Measurements from ENCODE around the gene CAPN2.
A peak's percentile ranks its signal among the peaks of the same experiment; 100 is the strongest.
"Not testable (repeated sequence)": the region's sequence is repeated elsewhere in the genome, so short reads cannot be mapped to it uniquely, and the experiment has no call there.

Gene CAPN2

GRCh38 chr1:223716302-223716862, 4.0 kb downstream of the CAPN2 start:
- DNase-seq (ENCODE audit: low read depth in 2 of 2) = no peak

- no peak for DNase-seq (ENCODE audit: low read depth in 2 of 2)
Measured at GRCh38 chr1:223717123-223717522, 4.8 kb downstream of the CAPN2 start.

- no peak for DNase-seq (ENCODE audit: low read depth in 2 of 2)
Measured at GRCh38 chr1:223717695-223718363, 5.5 kb downstream of the CAPN2 start.

GRCh38 chr1:223718850-223719249, 6.5 kb downstream of the CAPN2 start:
- no peak for DNase-seq (ENCODE audit: low read depth in 2 of 2)

- DNase-seq (ENCODE audit: low read depth in 2 of 2) = no peak
Measured at GRCh38 chr1:223720971-223721591, 8.7 kb downstream of the CAPN2 start.

- no peak for DNase-seq (ENCODE audit: low read depth in 2 of 2)
Measured at GRCh38 chr1:223721658-223722607, 9.6 kb downstream of the CAPN2 start.

- DNase-seq (ENCODE audit: low read depth in 2 of 2) = no peak
Measured at GRCh38 chr1:223723351-223723904, 11.1 kb downstream of the CAPN2 start.

GRCh38 chr1:223724376-223724775, 12.0 kb downstream of the CAPN2 start:
- DNase-seq (ENCODE audit: low read depth in 2 of 2) = no peak

- DNase-seq (ENCODE audit: low read depth in 2 of 2) = no peak
Measured at GRCh38 chr1:223725578-223725977, 13.2 kb downstream of the CAPN2 start.

- peak; percentile 94 for DNase-seq (ENCODE audit: low read depth in 2 of 2)
Measured at GRCh38 chr1:223726380-223727001, 14.2 kb downstream of the CAPN2 start.

- DNase-seq (ENCODE audit: low read depth in 2 of 2) = no peak
Measured at GRCh38 chr1:223727541-223727940, 15.2 kb downstream of the CAPN2 start.

- no peak for DNase-seq (ENCODE audit: low read depth in 2 of 2)
Measured at GRCh38 chr1:223729906-223730305, 17.6 kb downstream of the CAPN2 start.

- DNase-seq (ENCODE audit: low read depth in 2 of 2) = no peak
Measured at GRCh38 chr1:223730479-223731132, 18.3 kb downstream of the CAPN2 start.

GRCh38 chr1:223731133-223731770, 18.9 kb downstream of the CAPN2 start:
- DNase-seq (ENCODE audit: low read depth in 2 of 2) = no peak

GRCh38 chr1:223732993-223733798, 20.9 kb downstream of the CAPN2 start:
- DNase-seq (ENCODE audit: low read depth in 2 of 2) = no peak

GRCh38 chr1:223733898-223734852, 21.8 kb downstream of the CAPN2 start:
- DNase-seq (ENCODE audit: low read depth in 2 of 2) = no peak

- DNase-seq (ENCODE audit: low read depth in 2 of 2) = not testable (repeated sequence)
Measured at GRCh38 chr1:223736638-223737037, 24.3 kb downstream of the CAPN2 start.

- no peak for DNase-seq (ENCODE audit: low read depth in 2 of 2)
Measured at GRCh38 chr1:223737342-223737741, 25.0 kb downstream of the CAPN2 start.

Data from fibroblast of skin of left quadriceps (primary cell).